Ovary (tissue), 3 donors: Measurements from ENCODE around the gene ERI3.

Experiments
- EP300 ChIP-seq: sonication (generic); formaldehyde crosslinking; IDR thresholded peaks from one replicate; pipeline ENCODE4 v1.6.1; 2017; ENCODE audit warnings: antibody characterized with exemption
- POLR2A ChIP-seq: fragments of 450-650 bp; IDR thresholded peaks from one replicate; pipeline ENCODE4 v1.6.1; 2017; ENCODE audit warnings: antibody characterized with exemption, mild to moderate bottlenecking, moderate library complexity
- TF ChIP-seq, protein P1 (sequence below), 3 donors: fragments of 450-650 bp in 2 of 3; fragments of 200-600 bp in 1 of 3; IDR thresholded peaks; one replicate each; pipeline versions ENCODE4 v1.5.1 to v1.8.0; 2016 to 2022; ENCODE audit warnings: antibody characterized with exemption in 3 of 3, mild to moderate bottlenecking in 1 of 3
- donor health status: DM: no; HTN: no; CAD: no.

- TF ChIP-seq EP300 (no peak), POLR2A (no peak)
- TF ChIP-seq, protein P1, sequence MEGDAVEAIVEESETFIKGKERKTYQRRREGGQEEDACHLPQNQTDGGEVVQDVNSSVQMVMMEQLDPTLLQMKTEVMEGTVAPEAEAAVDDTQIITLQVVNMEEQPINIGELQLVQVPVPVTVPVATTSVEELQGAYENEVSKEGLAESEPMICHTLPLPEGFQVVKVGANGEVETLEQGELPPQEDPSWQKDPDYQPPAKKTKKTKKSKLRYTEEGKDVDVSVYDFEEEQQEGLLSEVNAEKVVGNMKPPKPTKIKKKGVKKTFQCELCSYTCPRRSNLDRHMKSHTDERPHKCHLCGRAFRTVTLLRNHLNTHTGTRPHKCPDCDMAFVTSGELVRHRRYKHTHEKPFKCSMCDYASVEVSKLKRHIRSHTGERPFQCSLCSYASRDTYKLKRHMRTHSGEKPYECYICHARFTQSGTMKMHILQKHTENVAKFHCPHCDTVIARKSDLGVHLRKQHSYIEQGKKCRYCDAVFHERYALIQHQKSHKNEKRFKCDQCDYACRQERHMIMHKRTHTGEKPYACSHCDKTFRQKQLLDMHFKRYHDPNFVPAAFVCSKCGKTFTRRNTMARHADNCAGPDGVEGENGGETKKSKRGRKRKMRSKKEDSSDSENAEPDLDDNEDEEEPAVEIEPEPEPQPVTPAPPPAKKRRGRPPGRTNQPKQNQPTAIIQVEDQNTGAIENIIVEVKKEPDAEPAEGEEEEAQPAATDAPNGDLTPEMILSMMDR (IDR thresholded peaks at IDR 0.05) = no peak
Measured at GRCh38 chr1:44310006-44310405, 45.1 kb downstream of the ERI3 start.
